Uterus (tissue), 2 donors: ENCODE data around the gene ZNF12.

Source experiments
- CTCF ChIP-seq, 4 experiments: fragments of 200-600 bp in 2 of 4; fragments of 450-650 bp in 2 of 4; sonication (generic) in 2 of 4; IDR thresholded peaks; one replicate each; pipeline ENCODE4 v1.5.1; 2016 to 2019; ENCODE audit warnings: antibody characterized with exemption in 4 of 4, mild to moderate bottlenecking in 2 of 4, moderate library complexity in 1 of 4
- POLR2A ChIP-seq, 2 donors: fragments of 450-650 bp; IDR thresholded peaks; one replicate each; pipeline ENCODE4 v1.6.1; 2016; ENCODE audit warnings: antibody characterized with exemption in 2 of 2, mild to moderate bottlenecking in 1 of 2, moderate library complexity in 1 of 2

GRCh38 chr7:6655636-6656385, 50.9 kb downstream of the ZNF12 start:
- TF ChIP-seq CTCF (IDR thresholded peaks at IDR 0.05) (no peak), POLR2A (IDR thresholded peaks at IDR 0.05) (no peak)
